ENCODE data around the gene THADA. TPM values are rescaled to one million over a fixed set of nuclear protein-coding genes. Genes with fewer than 3 reads are reported as not detected.

Gene THADA
- total RNA-seq (2022; extraction: Qiagen RNA extraction; ENCODE audit: low read depth), result 16.2 to 21.6 TPM (median 20.1 TPM) in 5 replicates

DNA sequence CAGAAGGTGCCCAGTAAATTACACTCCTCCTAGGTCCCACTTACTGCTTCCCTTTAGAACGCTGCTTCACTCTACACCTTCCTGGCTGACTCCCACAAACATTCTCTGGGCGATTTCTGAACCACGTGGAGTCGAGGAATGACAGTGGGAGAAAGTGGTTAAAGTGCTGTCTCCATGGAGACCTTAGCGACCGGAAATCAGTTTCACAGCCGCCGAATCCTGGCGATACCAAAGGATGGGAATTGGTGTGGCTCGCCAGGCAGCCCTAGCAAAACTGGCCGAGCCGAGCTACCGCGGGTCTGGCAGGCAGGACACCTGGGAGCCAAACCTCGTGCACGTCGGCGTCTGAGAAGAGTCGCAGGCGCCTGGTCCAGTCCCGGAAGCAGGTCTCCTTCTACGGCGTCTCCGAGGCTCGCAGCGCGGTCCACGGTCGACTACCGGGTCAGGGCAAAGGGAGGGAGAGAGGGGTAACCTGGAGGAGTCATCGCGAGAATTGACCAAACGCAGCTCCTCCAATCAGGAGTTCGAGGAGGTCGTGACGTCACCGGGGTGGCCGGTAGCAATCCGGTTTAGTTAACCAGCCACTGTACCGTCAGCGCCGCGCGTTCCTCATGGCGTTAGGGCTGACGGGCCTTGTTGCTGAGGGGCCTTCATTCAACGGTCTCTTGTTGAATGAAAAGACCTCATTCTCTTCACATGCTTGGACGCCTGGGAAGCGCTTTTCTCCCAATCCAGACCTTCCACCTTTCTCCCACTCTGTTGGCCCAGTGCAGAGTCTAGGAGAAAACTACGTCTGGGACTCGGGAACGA lies at the start of gene THADA:
Gene THADA (minus strand): TSS at position 436 of the 810 bp plus-strand sequence. CDS start 3,646 bp downstream, outside the sequence.

GRCh38 chr2:43637030-43637803 lies 41.4 kb upstream of the THADA start, which contains the start of gene PLEKHH2:
Gene PLEKHH2, plus strand, starts transcription at chr2:43637260. Its CDS starts 7,414 bp downstream, at chr2:43644674.

DNA sequence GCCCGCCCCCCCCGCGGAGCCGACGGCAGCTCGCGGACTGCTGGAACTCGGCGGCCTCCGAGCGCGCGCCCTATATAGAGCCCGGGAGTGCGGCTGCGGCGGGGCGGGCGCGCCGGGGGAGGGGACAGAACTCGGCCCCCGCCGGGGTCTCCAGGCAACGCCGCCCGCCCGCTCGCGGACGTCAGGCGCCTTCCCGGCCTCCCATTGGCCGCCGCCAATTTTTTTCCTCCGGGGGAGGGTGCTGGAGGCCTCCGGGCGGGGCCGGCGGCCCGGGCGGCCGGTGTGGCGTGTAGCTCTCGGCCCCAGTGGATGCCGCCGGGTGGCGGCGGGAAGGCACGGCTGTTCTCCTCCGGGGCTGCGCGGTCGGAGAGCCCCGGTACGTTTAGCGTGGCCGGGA lies 369.3 kb downstream of the THADA start, which contains the start of gene ZFP36L2:
Gene ZFP36L2 (minus strand): TSS at position 49 of the 397 bp plus-strand sequence. CDS start 291 bp downstream, outside the sequence.

Other genes with a start within 250 kb of the THADA start
- 1.3 to 2.3 TPM (median 2.0 TPM) in 5 replicates for gene PLEKHH2, start 41.2 kb upstream of the THADA start, total RNA-seq (2022; extraction: Qiagen RNA extraction; ENCODE audit: low read depth)
- gene C1GALT1C1L, start 80.4 kb upstream of the THADA start, total RNA-seq (2022; extraction: Qiagen RNA extraction; ENCODE audit: low read depth), result 1.8 to 3.0 TPM (median 2.6 TPM) in 5 replicates
- 12.2 to 19.5 TPM (median 16.8 TPM) in 5 replicates for gene DYNC2LI1, start 178.0 kb upstream of the THADA start, total RNA-seq (2022; extraction: Qiagen RNA extraction; ENCODE audit: low read depth)
- gene ABCG5, start 242.8 kb upstream of the THADA start, total RNA-seq (2022; extraction: Qiagen RNA extraction; ENCODE audit: low read depth), result not detected in 5 replicates
- gene ABCG8, start 242.9 kb upstream of the THADA start, total RNA-seq (2022; extraction: Qiagen RNA extraction; ENCODE audit: low read depth), result not detected in 5 replicates